Middle frontal gyrus (tissue), 1 donor: Measurements from ENCODE around the gene CYSRT1.
A peak's percentile ranks its signal among the peaks of the same experiment; 100 is the strongest.

Source experiments
- DNase-seq: peaks from one replicate; pipeline ENCODE4 v3.0.0-alpha.2; 2015; ENCODE audit warnings: low spot score; ENCODE audit errors: extremely low spot score

CYSRT1 gene

GRCh38 chr9:137211532-137211931 lies 13.4 kb upstream of the CYSRT1 start:
- DNase-seq: no peak

GRCh38 chr9:137212520-137212919 lies 12.5 kb upstream of the CYSRT1 start:
- DNase-seq: no peak

GRCh38 chr9:137213160-137214060 lies 11.6 kb upstream of the CYSRT1 start:
- no peak for DNase-seq

GRCh38 chr9:137214620-137215019 lies 10.4 kb upstream of the CYSRT1 start:
- DNase-seq: no peak

DNA sequence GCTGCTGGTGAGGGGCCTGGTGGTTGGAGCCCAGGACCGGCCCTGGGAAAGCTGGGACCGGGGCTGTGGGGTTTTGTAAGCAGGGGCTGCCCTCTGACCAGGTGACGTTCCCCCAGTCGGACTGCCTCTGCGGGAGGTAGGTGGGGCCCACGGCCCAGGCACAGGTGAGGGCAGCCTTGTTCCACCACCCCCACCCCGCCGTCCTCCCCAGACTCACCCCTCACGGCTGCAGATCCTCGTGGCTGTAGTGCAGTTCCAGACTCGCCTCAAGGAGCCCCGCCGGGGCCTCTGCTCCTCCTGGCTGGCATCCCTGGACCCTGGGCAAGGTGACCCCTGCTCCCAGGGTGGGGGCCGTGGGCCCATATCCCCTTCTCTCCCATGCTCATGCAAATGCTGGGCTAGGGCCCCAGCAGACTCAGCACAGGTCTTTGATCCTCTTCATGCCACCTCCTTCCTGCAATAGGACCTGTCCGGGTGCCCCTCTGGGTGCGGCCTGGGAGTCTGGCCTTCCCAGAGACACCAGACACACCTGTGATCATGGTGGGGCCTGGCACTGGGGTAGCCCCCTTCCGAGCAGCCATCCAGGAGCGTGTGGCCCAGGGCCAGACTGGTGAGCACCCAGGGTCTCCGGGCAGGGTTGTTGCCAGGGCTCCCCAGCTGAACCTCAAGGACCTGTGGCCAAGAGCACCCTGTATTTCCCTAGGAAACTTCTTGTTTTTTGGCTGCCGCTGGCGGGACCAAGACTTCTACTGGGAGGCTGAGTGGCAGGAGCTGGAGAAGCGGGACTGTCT lies 9.6 kb upstream of the CYSRT1 start:
- no peak for DNase-seq

GRCh38 chr9:137216188-137216965 lies 8.6 kb upstream of the CYSRT1 start:
- DNase-seq: no peak

DNA sequence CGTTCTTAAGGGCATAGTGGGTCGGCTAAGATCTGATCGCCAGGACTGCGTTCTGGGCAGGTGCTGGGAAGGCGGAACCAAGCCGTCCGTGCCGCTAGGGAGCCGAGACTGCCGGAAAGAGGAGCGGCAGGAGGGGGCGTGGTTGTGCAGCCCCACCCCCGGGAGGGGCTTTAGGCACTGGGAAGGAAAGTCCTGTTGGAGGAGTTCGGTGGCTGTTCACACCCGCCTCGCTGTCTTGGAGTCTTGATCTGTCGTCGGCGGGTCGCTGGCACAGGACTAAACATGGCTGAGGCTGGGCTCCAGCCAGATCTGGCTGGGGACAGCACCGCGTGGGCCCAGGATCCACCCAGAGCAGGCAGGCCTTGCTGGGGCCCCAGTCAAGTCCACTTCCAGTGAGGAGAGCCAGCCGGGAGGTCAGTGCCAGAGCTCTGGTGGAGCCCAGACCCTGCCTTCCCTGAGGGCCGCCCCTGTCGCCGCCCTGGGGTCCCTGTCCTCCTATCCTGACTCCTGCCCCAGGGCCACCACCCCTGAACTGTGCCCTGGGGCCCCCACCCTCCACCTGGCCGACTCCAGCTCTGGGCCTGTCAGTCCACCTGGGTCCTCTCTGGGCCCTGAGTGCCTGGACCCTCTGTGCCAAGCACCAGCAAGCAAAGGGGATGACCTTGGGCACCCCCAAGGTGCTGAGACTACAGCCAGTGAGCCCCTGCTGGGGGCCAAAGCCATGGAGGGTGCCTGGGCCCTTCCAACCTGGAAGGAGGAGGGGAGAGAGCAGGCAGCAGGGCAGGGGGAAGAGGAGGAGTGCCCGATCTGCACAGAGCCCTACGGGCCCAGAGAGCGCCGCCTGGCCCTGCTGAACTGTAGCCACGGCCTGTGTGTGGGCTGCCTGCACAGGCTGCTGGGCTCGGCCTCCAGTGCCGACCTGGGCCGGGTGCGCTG lies 7.4 kb upstream of the CYSRT1 start:
- DNase-seq: no peak

- no peak for DNase-seq
Measured at GRCh38 chr9:137218212-137218753, 6.7 kb upstream of the CYSRT1 start.

GRCh38 chr9:137218754-137219271 lies 6.2 kb upstream of the CYSRT1 start:
- no peak for DNase-seq

- no peak for DNase-seq
Measured at GRCh38 chr9:137219757-137220316, 5.1 kb upstream of the CYSRT1 start.

GRCh38 chr9:137220317-137221094 lies 4.5 kb upstream of the CYSRT1 start:
- no peak for DNase-seq

DNA sequence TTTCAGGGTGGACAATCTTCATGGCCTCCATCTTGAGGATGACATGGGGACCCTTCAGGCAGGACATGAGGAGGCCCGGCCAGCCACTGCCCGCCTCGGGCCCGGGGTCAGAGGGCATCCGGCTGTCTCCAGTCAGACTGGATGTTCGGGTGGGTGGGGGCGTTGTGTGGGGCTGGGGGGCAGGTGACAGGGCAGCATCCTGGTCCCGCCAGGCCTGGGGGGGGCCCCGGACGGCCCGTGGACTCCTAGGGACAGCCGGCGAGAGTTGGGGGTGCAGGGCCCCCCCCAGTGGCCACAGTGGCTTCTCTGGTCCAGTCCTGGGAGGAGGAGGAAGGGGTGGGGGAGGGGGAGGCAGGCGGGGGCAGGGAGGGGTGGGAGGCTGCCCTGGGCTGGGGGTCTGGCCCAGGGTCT lies 3.9 kb upstream of the CYSRT1 start:
- no peak for DNase-seq

- DNase-seq: no peak
Measured at GRCh38 chr9:137221506-137222111, 3.4 kb upstream of the CYSRT1 start.

DNA sequence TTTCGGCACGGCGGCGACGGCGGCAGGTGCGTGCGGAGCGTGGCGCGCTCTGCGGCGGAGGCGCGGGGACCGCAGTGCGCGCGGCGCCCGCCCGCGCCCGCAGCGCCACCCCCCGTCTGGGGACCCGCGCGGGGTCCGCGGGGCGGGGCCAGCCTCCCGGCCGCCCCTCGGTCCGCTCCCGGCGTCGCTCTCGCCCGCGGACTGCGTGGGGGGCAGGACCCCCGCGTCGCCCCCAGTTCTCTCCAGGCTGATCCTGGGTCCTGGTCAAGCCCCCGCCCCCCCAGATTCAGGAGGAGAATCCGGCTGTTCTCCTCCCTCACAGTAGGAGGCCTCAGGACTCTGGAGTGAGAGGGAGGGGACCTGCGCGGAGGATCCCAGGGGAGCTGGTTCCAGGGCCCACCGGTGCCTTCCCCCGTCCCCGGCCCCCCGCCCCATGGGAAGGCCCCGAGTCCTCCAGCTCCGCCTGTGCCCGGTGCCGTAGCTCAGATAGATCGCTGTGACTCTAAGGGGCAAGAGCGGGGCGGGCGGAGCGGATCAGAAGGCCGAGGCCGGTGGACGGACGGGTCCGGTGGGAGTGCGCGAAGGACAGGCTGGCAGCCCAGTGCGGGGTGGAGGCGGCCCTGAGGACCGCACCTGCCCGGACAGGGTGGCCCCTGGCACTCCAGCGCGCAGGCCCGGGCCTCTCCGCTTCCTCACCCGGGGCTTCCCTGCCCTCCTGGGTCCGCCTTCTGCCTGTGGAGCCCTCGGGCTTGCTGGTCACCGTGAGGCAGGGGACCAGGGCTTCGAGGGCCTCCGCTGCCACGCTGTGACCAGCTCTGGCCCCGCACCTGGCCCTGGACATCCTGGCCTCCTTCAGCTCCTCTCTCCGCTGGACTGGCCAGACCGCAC lies 2.5 kb upstream of the CYSRT1 start, which contains the start of gene RNF208:
TSS of gene RNF208 (minus strand) at position 51 of the 888 bp plus-strand sequence. CDS start 1,028 bp downstream, outside the sequence.
- no peak for DNase-seq

DNA sequence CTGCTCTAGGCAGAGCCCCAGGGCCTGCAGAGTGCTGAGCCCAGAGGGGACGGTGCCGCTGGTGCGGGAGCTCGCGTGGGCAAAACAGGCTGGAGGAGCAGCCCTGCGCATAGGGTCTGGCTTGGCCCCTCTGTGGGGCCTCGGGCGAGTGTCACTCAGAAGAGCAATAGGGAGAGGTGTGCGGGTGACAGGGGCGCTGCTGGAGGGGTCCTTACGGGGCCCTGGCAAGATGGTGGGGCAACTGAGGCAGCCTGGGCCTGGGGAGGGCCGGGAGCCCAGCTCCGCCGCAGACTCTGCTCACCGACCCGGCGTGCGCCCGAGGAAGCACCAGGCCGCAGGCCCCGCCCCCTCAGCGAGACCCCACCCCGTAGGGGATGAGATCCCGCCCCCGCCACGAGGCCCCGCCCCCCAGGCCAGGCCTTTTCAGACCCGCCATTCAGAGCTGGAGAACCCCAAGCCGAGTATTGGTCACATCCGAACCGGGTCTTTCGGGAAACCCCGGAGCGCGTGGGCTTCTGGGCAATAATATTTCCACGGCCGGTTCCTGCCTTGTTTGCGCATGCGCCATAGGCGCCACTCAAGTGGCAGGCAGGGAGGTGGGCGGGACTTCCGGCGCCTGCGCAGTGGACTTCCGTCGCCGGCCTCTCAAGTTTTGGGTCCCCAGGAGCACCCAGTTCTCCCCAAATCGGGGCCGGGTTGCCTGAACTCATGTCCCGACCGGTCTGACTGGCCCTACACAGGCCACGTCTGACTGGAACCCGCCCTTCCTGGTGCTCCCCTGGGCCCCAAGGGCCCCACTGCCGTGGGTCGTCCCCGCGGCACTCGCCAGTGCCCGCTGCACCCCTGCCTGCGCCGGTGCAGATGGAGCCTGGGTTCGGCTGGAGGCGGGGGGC lies 1.6 kb upstream of the CYSRT1 start:
- peak; percentile 93 for DNase-seq

GRCh38 chr9:137225699-137226331 lies 841 bp downstream of the CYSRT1 start:
- DNase-seq: no peak
